ENCODE measurements around the gene TNFSF11. TPM values are rescaled to one million over a fixed set of nuclear protein-coding genes. Genes with fewer than 3 reads are reported as not detected.

TNFSF11 gene
- total RNA-seq (2.8 TPM), polyA plus RNA-seq (1.6 TPM)
- long read RNA-seq, donor 1 = 0 reads
- long read RNA-seq, donor 2 = 0 reads
- long read RNA-seq, donor 3, partial matches to known transcripts = 0 of 4 reads
- long read RNA-seq, donor 3, other reads (novel, unspliced or antisense) = 0 of 4 reads
- long read RNA-seq, donor 4, partial matches to known transcripts = 0 of 2 reads
- long read RNA-seq, donor 4, other reads (novel, unspliced or antisense) = 0 of 2 reads
- long read RNA-seq, donor 5, partial matches to known transcripts = 0 of 4 reads
- long read RNA-seq, donor 5, other reads (novel, unspliced or antisense) = 0 of 4 reads
- long read RNA-seq, donor 6, partial matches to known transcripts = 0 of 1 reads
- long read RNA-seq, donor 6, other reads (novel, unspliced or antisense) = 0 of 1 reads
- long read RNA-seq, donor 7, partial matches to known transcripts = 0 of 1 reads
- long read RNA-seq, donor 7, other reads (novel, unspliced or antisense) = 0 of 1 reads
- long read RNA-seq, donor 8, partial matches to known transcripts = 0 of 1 reads
- long read RNA-seq, donor 8, other reads (novel, unspliced or antisense) = 0 of 1 reads
- long read RNA-seq, donor 9, partial matches to known transcripts = 0 of 2 reads
- long read RNA-seq, donor 9, other reads (novel, unspliced or antisense) = 0 of 2 reads
- long read RNA-seq, donor 10 = 0 reads

GRCh38 chr13:42574011-42574410, at the start of gene TNFSF11:
TNFSF11 (plus strand) TSS chr13:42574152; CDS start chr13:42574304, 152 bp downstream.
- H3K9me3 ChIP-seq (ENCODE audit: control insufficient read depth in 2 of 2, insufficient read depth in 1 of 2, low read length in 1 of 2) = no peaks in the 10 kb centered on the region
- H3K36me3 ChIP-seq (ENCODE audit: control insufficient read depth in 2 of 2, insufficient read depth in 2 of 2, low read length in 1 of 2) = no peaks in the 10 kb centered on the region
- H3K27ac ChIP-seq (ENCODE audit: low read depth in 1 of 2, low read length in 1 of 2) = peak within 1 kb of the TSS; percentile 3 to 10
- WGBS = 9% methylated on average over 39 of the region's 39 CpGs
- peaks cover 4 to 14% of the 10 kb centered on the region in 2 donors for H3K4me1 ChIP-seq (ENCODE audit: control insufficient read depth in 2 of 2, insufficient read depth in 2 of 2, low read length in 2 of 2)
- peak within 1 kb of the TSS; percentile 42 for H3K4me3 ChIP-seq (ENCODE audit: low read length in 2 of 2)
- DNase-seq (ENCODE audit: low read depth in 6 of 9, low spot score in 9 of 9) = peak in 3 of 9 donors; percentile 14 to 38 (median 18)
- peaks cover 27 to 33% of the 10 kb centered on the region in 2 donors for H3K27me3 ChIP-seq (ENCODE audit: control insufficient read depth in 2 of 2, insufficient read depth in 1 of 2, low read length in 1 of 2)

- no peak for DNase-seq (ENCODE audit: low read depth in 6 of 9, low spot score in 9 of 9)
- Histone ChIP-seq H3K36me3 (ENCODE audit: control insufficient read depth in 2 of 2, insufficient read depth in 2 of 2, low read length in 1 of 2) (no peaks in the 10 kb centered on the region), H3K9me3 (ENCODE audit: control insufficient read depth in 2 of 2, insufficient read depth in 1 of 2, low read length in 1 of 2) (no peaks in the 10 kb centered on the region), H3K4me1 (ENCODE audit: control insufficient read depth in 2 of 2, insufficient read depth in 2 of 2, low read length in 2 of 2) (no peaks in the 10 kb centered on the region), H3K27me3 (ENCODE audit: control insufficient read depth in 2 of 2, insufficient read depth in 1 of 2, low read length in 1 of 2) (no peaks in the 10 kb centered on the region), H3K4me3 (ENCODE audit: low read length in 2 of 2) (no peak overlapping the region), H3K27ac (ENCODE audit: low read depth in 1 of 2, low read length in 1 of 2) (no peak overlapping the region)
- 94% methylated on average over 3 of the region's 3 CpGs for WGBS
These were observed 49.4 kb upstream of the TNFSF11 start for GRCh38 chr13:42524487-42525034.

- 91% methylated on average over 2 of the region's 2 CpGs for WGBS
- no peaks in the 10 kb centered on the region for H3K9me3 ChIP-seq (ENCODE audit: control insufficient read depth in 2 of 2, insufficient read depth in 1 of 2, low read length in 1 of 2)
- H3K4me3 ChIP-seq (ENCODE audit: low read length in 2 of 2) = no peak overlapping the region
- H3K4me1 ChIP-seq (ENCODE audit: control insufficient read depth in 2 of 2, insufficient read depth in 2 of 2, low read length in 2 of 2) = no peaks in the 10 kb centered on the region
- DNase-seq (ENCODE audit: low read depth in 6 of 9, low spot score in 9 of 9) = no peak
- no peaks in the 10 kb centered on the region for H3K36me3 ChIP-seq (ENCODE audit: control insufficient read depth in 2 of 2, insufficient read depth in 2 of 2, low read length in 1 of 2)
- no peaks in the 10 kb centered on the region for H3K27me3 ChIP-seq (ENCODE audit: control insufficient read depth in 2 of 2, insufficient read depth in 1 of 2, low read length in 1 of 2)
- no peak overlapping the region for H3K27ac ChIP-seq (ENCODE audit: low read depth in 1 of 2, low read length in 1 of 2)
These were observed 48.9 kb upstream of the TNFSF11 start for GRCh38 chr13:42525035-42525504.

- no peaks in the 10 kb centered on the region for H3K9me3 ChIP-seq (ENCODE audit: control insufficient read depth in 2 of 2, insufficient read depth in 1 of 2, low read length in 1 of 2)
- no peaks in the 10 kb centered on the region for H3K4me1 ChIP-seq (ENCODE audit: control insufficient read depth in 2 of 2, insufficient read depth in 2 of 2, low read length in 2 of 2)
- H3K36me3 ChIP-seq (ENCODE audit: control insufficient read depth in 2 of 2, insufficient read depth in 2 of 2, low read length in 1 of 2) = no peaks in the 10 kb centered on the region
- H3K27ac ChIP-seq (ENCODE audit: low read depth in 1 of 2, low read length in 1 of 2) = no peak overlapping the region
- H3K27me3 ChIP-seq (ENCODE audit: control insufficient read depth in 2 of 2, insufficient read depth in 1 of 2, low read length in 1 of 2) = no peaks in the 10 kb centered on the region
- H3K4me3 ChIP-seq (ENCODE audit: low read length in 2 of 2) = no peak overlapping the region
- 92% methylated on average over 3 of the region's 3 CpGs for WGBS
- DNase-seq (ENCODE audit: low read depth in 6 of 9, low spot score in 9 of 9) = no peak
These were observed 47.7 kb upstream of the TNFSF11 start for GRCh38 chr13:42526276-42526675.

GRCh38 chr13:42526804-42527203, 47.1 kb upstream of the TNFSF11 start:
- WGBS = 92% methylated on average over 3 of the region's 3 CpGs
- Histone ChIP-seq H3K36me3 (ENCODE audit: control insufficient read depth in 2 of 2, insufficient read depth in 2 of 2, low read length in 1 of 2) (no peaks in the 10 kb centered on the region), H3K27ac (ENCODE audit: low read depth in 1 of 2, low read length in 1 of 2) (no peak overlapping the region), H3K4me1 (ENCODE audit: control insufficient read depth in 2 of 2, insufficient read depth in 2 of 2, low read length in 2 of 2) (no peaks in the 10 kb centered on the region), H3K4me3 (ENCODE audit: low read length in 2 of 2) (no peak overlapping the region), H3K9me3 (ENCODE audit: control insufficient read depth in 2 of 2, insufficient read depth in 1 of 2, low read length in 1 of 2) (no peaks in the 10 kb centered on the region), H3K27me3 (ENCODE audit: control insufficient read depth in 2 of 2, insufficient read depth in 1 of 2, low read length in 1 of 2) (no peaks in the 10 kb centered on the region)
- DNase-seq (ENCODE audit: low read depth in 6 of 9, low spot score in 9 of 9) = no peak

- Histone ChIP-seq H3K4me3 (ENCODE audit: low read length in 2 of 2) (no peak overlapping the region), H3K27me3 (ENCODE audit: control insufficient read depth in 2 of 2, insufficient read depth in 1 of 2, low read length in 1 of 2) (no peaks in the 10 kb centered on the region), H3K36me3 (ENCODE audit: control insufficient read depth in 2 of 2, insufficient read depth in 2 of 2, low read length in 1 of 2) (no peaks in the 10 kb centered on the region), H3K27ac (ENCODE audit: low read depth in 1 of 2, low read length in 1 of 2) (no peak overlapping the region), H3K4me1 (ENCODE audit: control insufficient read depth in 2 of 2, insufficient read depth in 2 of 2, low read length in 2 of 2) (no peaks in the 10 kb centered on the region), H3K9me3 (ENCODE audit: control insufficient read depth in 2 of 2, insufficient read depth in 1 of 2, low read length in 1 of 2) (no peaks in the 10 kb centered on the region)
- WGBS = 93% methylated on average over 4 of the region's 4 CpGs
- DNase-seq (ENCODE audit: low read depth in 6 of 9, low spot score in 9 of 9) = no peak
These were observed 41.2 kb upstream of the TNFSF11 start for GRCh38 chr13:42532561-42533335.

- Histone ChIP-seq H3K27me3 (ENCODE audit: control insufficient read depth in 2 of 2, insufficient read depth in 1 of 2, low read length in 1 of 2) (no peaks in the 10 kb centered on the region), H3K4me3 (ENCODE audit: low read length in 2 of 2) (no peak overlapping the region), H3K36me3 (ENCODE audit: control insufficient read depth in 2 of 2, insufficient read depth in 2 of 2, low read length in 1 of 2) (no peaks in the 10 kb centered on the region), H3K9me3 (ENCODE audit: control insufficient read depth in 2 of 2, insufficient read depth in 1 of 2, low read length in 1 of 2) (no peaks in the 10 kb centered on the region), H3K27ac (ENCODE audit: low read depth in 1 of 2, low read length in 1 of 2) (no peak overlapping the region), H3K4me1 (ENCODE audit: control insufficient read depth in 2 of 2, insufficient read depth in 2 of 2, low read length in 2 of 2) (no peaks in the 10 kb centered on the region)
- 95% methylated on average over 1 of the region's 1 CpG for WGBS
- DNase-seq (ENCODE audit: low read depth in 6 of 9, low spot score in 9 of 9) = no peak
These were observed 40.7 kb upstream of the TNFSF11 start for GRCh38 chr13:42533336-42533591.

GRCh38 chr13:42534785-42535184, 39.2 kb upstream of the TNFSF11 start:
- DNase-seq (ENCODE audit: low read depth in 6 of 9, low spot score in 9 of 9) = no peak
- Histone ChIP-seq H3K36me3 (ENCODE audit: control insufficient read depth in 2 of 2, insufficient read depth in 2 of 2, low read length in 1 of 2) (no peaks in the 10 kb centered on the region), H3K9me3 (ENCODE audit: control insufficient read depth in 2 of 2, insufficient read depth in 1 of 2, low read length in 1 of 2) (no peaks in the 10 kb centered on the region), H3K4me1 (ENCODE audit: control insufficient read depth in 2 of 2, insufficient read depth in 2 of 2, low read length in 2 of 2) (no peaks in the 10 kb centered on the region), H3K4me3 (ENCODE audit: low read length in 2 of 2) (no peak overlapping the region), H3K27ac (ENCODE audit: low read depth in 1 of 2, low read length in 1 of 2) (no peak overlapping the region), H3K27me3 (ENCODE audit: control insufficient read depth in 2 of 2, insufficient read depth in 1 of 2, low read length in 1 of 2) (no peaks in the 10 kb centered on the region)
- 95% methylated on average over 1 of the region's 1 CpG for WGBS

GRCh38 chr13:42538996-42539395, 35.0 kb upstream of the TNFSF11 start:
- 96% methylated on average over 2 of the region's 2 CpGs for WGBS
- Histone ChIP-seq H3K4me1 (ENCODE audit: control insufficient read depth in 2 of 2, insufficient read depth in 2 of 2, low read length in 2 of 2) (no peaks in the 10 kb centered on the region), H3K4me3 (ENCODE audit: low read length in 2 of 2) (no peak overlapping the region), H3K27ac (ENCODE audit: low read depth in 1 of 2, low read length in 1 of 2) (no peak overlapping the region), H3K36me3 (ENCODE audit: control insufficient read depth in 2 of 2, insufficient read depth in 2 of 2, low read length in 1 of 2) (no peaks in the 10 kb centered on the region), H3K9me3 (ENCODE audit: control insufficient read depth in 2 of 2, insufficient read depth in 1 of 2, low read length in 1 of 2) (no peaks in the 10 kb centered on the region), H3K27me3 (ENCODE audit: control insufficient read depth in 2 of 2, insufficient read depth in 1 of 2, low read length in 1 of 2) (no peaks in the 10 kb centered on the region)
- DNase-seq (ENCODE audit: low read depth in 6 of 9, low spot score in 9 of 9) = no peak
